ENCODE measurements around the gene DCUN1D3.

GRCh38 chr16:20844054-20844453, 56.1 kb downstream of the DCUN1D3 start:
- TF ChIP-seq, protein P1, sequence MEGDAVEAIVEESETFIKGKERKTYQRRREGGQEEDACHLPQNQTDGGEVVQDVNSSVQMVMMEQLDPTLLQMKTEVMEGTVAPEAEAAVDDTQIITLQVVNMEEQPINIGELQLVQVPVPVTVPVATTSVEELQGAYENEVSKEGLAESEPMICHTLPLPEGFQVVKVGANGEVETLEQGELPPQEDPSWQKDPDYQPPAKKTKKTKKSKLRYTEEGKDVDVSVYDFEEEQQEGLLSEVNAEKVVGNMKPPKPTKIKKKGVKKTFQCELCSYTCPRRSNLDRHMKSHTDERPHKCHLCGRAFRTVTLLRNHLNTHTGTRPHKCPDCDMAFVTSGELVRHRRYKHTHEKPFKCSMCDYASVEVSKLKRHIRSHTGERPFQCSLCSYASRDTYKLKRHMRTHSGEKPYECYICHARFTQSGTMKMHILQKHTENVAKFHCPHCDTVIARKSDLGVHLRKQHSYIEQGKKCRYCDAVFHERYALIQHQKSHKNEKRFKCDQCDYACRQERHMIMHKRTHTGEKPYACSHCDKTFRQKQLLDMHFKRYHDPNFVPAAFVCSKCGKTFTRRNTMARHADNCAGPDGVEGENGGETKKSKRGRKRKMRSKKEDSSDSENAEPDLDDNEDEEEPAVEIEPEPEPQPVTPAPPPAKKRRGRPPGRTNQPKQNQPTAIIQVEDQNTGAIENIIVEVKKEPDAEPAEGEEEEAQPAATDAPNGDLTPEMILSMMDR (IDR thresholded peaks at IDR 0.05), result no peak
- no peak for TF ChIP-seq POLR2A (IDR thresholded peaks at IDR 0.05)

Measured in uterus (tissue), 2 donors.